ENCODE results near the gene PKNOX2.

Gene PKNOX2

DNA sequence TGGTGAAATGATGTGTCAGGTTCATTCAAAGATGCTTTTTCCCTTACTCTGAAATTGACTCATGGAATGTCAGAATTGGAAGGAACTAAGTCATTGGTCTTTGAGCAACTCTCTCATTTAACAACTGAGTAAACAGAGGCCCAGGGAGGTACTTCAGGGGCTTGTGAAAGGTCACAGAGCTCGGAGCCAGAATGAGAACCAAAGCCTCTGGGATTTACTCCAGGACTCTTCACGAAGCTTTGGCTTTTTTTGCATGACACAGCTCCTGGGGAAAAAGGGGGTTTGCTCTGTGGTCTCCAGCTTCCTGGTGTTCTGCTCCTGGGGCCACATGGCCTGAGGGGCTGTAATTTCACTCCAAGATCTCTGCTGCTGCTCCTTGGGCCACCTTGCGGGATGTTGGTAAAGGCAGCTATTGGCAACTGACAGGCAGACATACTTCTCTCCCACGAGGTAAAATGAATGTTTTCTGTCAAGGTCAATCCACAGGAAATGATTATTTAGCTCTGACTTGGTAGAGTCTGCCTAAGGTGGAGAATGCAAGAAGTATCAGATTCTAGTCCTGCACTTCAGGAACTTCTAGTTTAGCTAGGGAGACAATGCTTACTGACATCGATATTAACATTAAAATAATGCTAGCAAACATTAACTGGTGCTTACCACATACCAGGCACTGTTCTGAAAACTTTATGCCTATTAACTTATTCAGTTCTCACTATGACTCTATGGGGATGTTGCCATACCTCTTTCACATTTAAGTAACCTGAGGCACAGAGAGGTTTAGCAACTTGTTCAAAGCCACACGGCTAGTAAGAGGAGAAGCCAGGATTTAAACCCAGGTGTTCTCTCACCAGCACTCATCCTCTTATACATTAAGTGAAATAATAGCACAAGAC lies 16.1 kb downstream of the PKNOX2 start:
- Histone ChIP-seq H3K9ac (no peak overlapping the region), H4K20me1 (ENCODE audit: insufficient read depth) (no peaks in the 10 kb centered on the region), H3K4me3 (IDR thresholded peaks at IDR 0.05; ENCODE audit: insufficient read depth, low read depth, low read length) (no peak overlapping the region), H3K36me3 (ENCODE audit: insufficient read depth) (no peaks in the 10 kb centered on the region), H3K27ac (no peak overlapping the region), H3K27me3 (ENCODE audit: insufficient read depth, low read depth) (no peaks in the 10 kb centered on the region), H3K4me2 (no peak overlapping the region), H3K4me1 (ENCODE audit: low read depth, poor library complexity, severe bottlenecking) (no peaks in the 10 kb centered on the region), H3K79me2 (ENCODE audit: insufficient read depth, low read depth) (no peaks in the 10 kb centered on the region), H2AFZ (ENCODE audit: low read depth) (no peak overlapping the region)
- TF ChIP-seq, protein P1, sequence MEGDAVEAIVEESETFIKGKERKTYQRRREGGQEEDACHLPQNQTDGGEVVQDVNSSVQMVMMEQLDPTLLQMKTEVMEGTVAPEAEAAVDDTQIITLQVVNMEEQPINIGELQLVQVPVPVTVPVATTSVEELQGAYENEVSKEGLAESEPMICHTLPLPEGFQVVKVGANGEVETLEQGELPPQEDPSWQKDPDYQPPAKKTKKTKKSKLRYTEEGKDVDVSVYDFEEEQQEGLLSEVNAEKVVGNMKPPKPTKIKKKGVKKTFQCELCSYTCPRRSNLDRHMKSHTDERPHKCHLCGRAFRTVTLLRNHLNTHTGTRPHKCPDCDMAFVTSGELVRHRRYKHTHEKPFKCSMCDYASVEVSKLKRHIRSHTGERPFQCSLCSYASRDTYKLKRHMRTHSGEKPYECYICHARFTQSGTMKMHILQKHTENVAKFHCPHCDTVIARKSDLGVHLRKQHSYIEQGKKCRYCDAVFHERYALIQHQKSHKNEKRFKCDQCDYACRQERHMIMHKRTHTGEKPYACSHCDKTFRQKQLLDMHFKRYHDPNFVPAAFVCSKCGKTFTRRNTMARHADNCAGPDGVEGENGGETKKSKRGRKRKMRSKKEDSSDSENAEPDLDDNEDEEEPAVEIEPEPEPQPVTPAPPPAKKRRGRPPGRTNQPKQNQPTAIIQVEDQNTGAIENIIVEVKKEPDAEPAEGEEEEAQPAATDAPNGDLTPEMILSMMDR (conservative IDR thresholded peaks at IDR 0.05; ENCODE audit: low read depth, low read length): no peak

DNA sequence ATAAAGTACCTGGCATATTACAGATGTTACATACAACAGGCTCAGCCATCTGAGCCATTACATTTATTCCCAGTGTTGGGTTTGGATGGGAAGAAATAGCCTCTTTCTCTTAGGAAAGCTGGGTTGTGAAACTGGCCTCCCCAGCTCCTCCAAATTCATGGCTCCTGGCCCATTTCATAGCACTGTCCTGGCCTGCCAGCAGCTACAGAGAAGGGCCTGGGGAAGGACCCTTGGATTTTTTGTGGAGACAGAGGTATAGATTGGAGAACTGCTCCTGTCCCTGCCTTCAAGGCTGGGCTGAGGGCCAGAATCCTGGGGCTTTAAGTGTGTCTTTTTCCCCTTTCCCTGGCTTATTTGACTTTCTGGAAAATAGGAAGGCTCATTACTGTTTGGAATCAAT lies 18.0 kb downstream of the PKNOX2 start:
- Histone ChIP-seq H2AFZ (ENCODE audit: low read depth) (no peak overlapping the region), H3K4me2 (no peak overlapping the region), H4K20me1 (ENCODE audit: insufficient read depth) (no peaks in the 10 kb centered on the region), H3K4me1 (ENCODE audit: low read depth, poor library complexity, severe bottlenecking) (no peaks in the 10 kb centered on the region), H3K4me3 (IDR thresholded peaks at IDR 0.05; ENCODE audit: insufficient read depth, low read depth, low read length) (no peak overlapping the region), H3K9ac (no peak overlapping the region), H3K36me3 (ENCODE audit: insufficient read depth) (no peaks in the 10 kb centered on the region), H3K27me3 (ENCODE audit: insufficient read depth, low read depth) (no peaks in the 10 kb centered on the region), H3K27ac (no peak overlapping the region), H3K79me2 (ENCODE audit: insufficient read depth, low read depth) (no peaks in the 10 kb centered on the region)
- TF ChIP-seq, protein P1 (conservative IDR thresholded peaks at IDR 0.05; ENCODE audit: low read depth, low read length): no peak

DNA sequence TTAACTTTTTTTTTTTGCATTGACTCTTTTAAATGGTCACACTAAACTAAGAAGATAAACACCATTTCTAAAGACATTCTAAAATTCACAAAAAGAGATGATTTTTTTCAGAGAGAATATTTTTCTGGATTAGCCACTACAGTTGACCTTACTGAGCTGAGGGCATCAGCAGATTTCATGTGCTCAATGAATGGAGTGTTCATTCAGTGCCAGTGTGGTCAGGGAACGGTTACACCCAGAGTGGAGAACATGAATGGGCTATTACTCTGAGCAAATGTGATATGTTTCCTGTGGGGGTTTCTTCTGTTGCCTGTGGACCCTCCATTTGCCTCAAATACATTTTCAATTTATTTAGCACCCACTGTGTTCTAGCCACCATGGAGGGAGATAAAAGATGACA lies 19.1 kb downstream of the PKNOX2 start:
- Histone ChIP-seq H3K27ac (no peak overlapping the region), H3K27me3 (ENCODE audit: insufficient read depth, low read depth) (no peaks in the 10 kb centered on the region), H3K79me2 (ENCODE audit: insufficient read depth, low read depth) (no peaks in the 10 kb centered on the region), H3K9ac (no peak overlapping the region), H3K4me1 (ENCODE audit: low read depth, poor library complexity, severe bottlenecking) (no peaks in the 10 kb centered on the region), H2AFZ (ENCODE audit: low read depth) (no peak overlapping the region), H3K4me3 (IDR thresholded peaks at IDR 0.05; ENCODE audit: insufficient read depth, low read depth, low read length) (no peak overlapping the region), H3K4me2 (no peak overlapping the region), H3K36me3 (ENCODE audit: insufficient read depth) (no peaks in the 10 kb centered on the region), H4K20me1 (ENCODE audit: insufficient read depth) (no peaks in the 10 kb centered on the region)
- TF ChIP-seq, protein P1 (conservative IDR thresholded peaks at IDR 0.05; ENCODE audit: low read depth, low read length): no peak

DNA sequence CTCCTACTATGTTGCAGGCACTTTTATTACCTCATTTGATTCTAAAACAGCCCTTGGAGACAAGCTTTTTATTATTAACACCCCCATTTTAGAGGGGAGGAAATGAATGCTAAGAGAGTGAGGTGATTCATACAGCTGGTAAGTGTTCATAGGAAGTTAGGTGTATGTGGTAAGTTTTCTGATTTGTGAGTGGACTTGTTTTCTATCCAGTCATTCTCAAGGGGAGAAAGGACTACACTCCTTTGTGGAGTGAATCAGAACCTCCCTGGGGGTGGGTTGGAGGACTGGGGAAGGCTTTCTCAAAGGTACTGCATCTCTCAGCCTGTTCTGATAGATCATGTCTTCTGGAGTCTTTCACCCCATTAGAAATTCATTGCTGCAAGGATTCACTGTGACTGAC lies 23.5 kb downstream of the PKNOX2 start:
- Histone ChIP-seq H4K20me1 (ENCODE audit: insufficient read depth) (no peaks in the 10 kb centered on the region), H3K9ac (no peak overlapping the region), H3K79me2 (ENCODE audit: insufficient read depth, low read depth) (no peaks in the 10 kb centered on the region), H3K27ac (no peak overlapping the region), H3K27me3 (ENCODE audit: insufficient read depth, low read depth) (no peaks in the 10 kb centered on the region), H2AFZ (ENCODE audit: low read depth) (no peak overlapping the region), H3K4me2 (no peak overlapping the region), H3K36me3 (ENCODE audit: insufficient read depth) (no peaks in the 10 kb centered on the region), H3K4me3 (IDR thresholded peaks at IDR 0.05; ENCODE audit: insufficient read depth, low read depth, low read length) (no peak overlapping the region), H3K4me1 (ENCODE audit: low read depth, poor library complexity, severe bottlenecking) (no peaks in the 10 kb centered on the region)
- TF ChIP-seq, protein P1 (conservative IDR thresholded peaks at IDR 0.05; ENCODE audit: low read depth, low read length): no peak
